Stimulated activated CD8-positive, alpha-beta memory T cell treated with anti-CD3 and anti-CD28 coated beads, Interleukin-4, amount 100 ng/mL, for 48 hours (primary cell): ENCODE measurements around the gene TRPC6.
"Not testable (repeated sequence)": the region's sequence is repeated elsewhere in the genome, so short reads cannot be mapped to it uniquely, and the experiment has no call there.

ENCODE experiments used
- DNase-seq: peaks from one replicate; pipeline ENCODE4 v3.0.0-alpha.2; 2020

TRPC6 gene

GRCh38 chr11:101446238-101446637 is 137.6 kb downstream of the TRPC6 start:
- DNase-seq = no peak

GRCh38 chr11:101445761-101446160 is 138.0 kb downstream of the TRPC6 start:
- DNase-seq = no peak

GRCh38 chr11:101444851-101445250 is 139.0 kb downstream of the TRPC6 start:
- DNase-seq = no peak

- DNase-seq = no peak
These were observed 139.6 kb downstream of the TRPC6 start for GRCh38 chr11:101444164-101444563.

GRCh38 chr11:101442936-101443521 is 140.8 kb downstream of the TRPC6 start:
- no peak for DNase-seq

GRCh38 chr11:101442171-101442570 is 141.6 kb downstream of the TRPC6 start:
- no peak for DNase-seq

DNA sequence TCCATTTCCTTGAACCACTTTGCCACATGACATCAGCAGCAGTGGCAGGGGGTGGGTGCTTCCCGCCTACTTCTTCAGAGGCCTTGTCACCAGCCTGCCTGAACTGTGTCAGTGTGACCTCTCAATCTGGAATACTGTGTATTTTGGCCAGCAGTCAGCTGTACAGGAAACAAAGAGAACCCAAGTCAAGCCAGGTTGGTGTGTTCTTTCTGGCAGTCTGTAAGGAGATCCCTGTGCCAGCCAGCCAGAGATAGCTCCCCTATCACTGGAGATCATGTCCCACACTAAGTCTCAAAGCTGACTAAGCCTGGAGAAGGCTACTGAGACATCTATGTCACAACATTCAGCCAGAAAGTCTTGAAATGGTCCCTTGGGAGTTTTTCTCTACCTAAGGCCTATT is 142.1 kb downstream of the TRPC6 start:
- DNase-seq = no peak

- no peak for DNase-seq
These were observed 144.3 kb downstream of the TRPC6 start for GRCh38 chr11:101439488-101439887.

DNA sequence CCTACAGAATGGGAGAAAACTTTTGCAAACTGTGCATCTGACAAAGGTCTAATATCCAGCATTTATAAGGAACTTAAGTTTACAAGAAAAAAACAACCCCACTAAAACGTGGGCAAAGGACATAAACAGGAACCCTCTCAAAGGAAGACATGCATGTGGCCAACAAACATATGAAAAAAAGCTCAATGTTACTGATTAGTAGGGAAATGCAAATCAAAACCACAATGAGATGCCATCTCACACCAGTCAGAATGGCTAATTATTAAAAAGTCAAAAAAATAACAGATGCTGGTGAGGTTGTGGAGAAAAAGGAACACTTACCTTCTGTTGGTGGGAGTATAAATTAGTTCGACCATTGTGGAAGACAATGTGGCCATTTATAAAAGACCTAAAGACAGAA is 145.1 kb downstream of the TRPC6 start:
- DNase-seq = not testable (repeated sequence)

- no peak for DNase-seq
These were observed 145.7 kb downstream of the TRPC6 start for GRCh38 chr11:101438126-101438525.

DNA sequence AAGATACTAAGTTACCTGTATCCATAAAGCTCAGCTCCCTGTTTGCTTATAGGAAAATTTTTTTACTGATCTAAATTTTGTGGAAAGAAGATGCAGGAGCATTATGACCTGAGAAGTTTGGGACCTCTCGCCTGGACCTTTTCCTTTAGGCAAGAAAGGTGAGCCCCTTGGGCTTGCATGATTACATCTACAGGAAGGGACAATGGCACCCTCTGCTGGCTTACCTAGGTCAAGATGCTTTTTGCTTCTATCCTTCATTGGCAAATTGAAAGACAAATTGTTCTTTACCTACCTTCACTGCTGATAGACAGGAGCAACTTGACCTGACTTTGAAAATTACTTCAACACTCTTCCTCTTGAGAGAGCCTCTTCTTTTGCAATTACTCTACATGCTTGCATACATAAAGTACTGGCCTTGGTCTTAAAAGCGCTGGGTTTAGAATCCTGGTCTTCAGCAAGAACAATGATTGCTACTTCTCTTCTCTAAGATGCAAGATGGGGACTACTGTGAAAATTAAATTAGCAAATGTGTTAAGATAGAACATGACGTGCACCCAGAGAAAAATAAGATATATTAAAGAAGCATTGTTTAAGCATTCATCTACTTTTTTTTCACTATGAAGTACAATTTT is 147.2 kb downstream of the TRPC6 start:
- DNase-seq = peak; percentile 25

GRCh38 chr11:101435408-101435973 is 148.3 kb downstream of the TRPC6 start:
- DNase-seq = no peak

DNA sequence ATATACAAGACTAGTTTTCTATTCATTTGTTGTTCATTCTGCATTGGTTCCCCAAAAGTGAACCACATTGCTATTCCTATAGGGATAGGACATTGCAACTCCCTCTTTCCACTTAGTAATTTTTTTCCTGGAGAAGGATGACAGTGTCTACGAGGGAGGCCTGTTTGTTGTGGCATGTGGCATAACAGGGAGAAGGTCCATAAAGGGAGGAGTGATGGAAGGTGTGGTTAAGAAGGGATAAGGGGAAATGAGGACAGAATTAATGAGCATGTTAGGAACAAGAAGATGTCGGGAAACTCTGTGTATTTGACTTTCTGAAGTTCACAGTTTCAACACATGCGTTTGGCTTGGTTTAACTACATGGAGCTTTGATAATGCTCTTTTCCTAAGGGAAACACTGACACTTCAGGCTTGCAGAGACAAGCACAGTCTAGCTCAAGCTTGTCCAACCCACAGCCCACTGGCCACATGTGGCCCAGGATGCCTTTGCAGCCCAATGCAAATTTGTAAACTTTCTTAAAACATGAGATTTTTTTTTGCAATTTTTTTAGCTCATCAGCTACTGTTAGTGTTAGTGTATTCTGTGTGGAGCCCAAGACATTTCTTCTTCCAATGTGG is 149.7 kb downstream of the TRPC6 start:
- no peak for DNase-seq

- no peak for DNase-seq
These were observed 150.7 kb downstream of the TRPC6 start for GRCh38 chr11:101433151-101433550.

DNA sequence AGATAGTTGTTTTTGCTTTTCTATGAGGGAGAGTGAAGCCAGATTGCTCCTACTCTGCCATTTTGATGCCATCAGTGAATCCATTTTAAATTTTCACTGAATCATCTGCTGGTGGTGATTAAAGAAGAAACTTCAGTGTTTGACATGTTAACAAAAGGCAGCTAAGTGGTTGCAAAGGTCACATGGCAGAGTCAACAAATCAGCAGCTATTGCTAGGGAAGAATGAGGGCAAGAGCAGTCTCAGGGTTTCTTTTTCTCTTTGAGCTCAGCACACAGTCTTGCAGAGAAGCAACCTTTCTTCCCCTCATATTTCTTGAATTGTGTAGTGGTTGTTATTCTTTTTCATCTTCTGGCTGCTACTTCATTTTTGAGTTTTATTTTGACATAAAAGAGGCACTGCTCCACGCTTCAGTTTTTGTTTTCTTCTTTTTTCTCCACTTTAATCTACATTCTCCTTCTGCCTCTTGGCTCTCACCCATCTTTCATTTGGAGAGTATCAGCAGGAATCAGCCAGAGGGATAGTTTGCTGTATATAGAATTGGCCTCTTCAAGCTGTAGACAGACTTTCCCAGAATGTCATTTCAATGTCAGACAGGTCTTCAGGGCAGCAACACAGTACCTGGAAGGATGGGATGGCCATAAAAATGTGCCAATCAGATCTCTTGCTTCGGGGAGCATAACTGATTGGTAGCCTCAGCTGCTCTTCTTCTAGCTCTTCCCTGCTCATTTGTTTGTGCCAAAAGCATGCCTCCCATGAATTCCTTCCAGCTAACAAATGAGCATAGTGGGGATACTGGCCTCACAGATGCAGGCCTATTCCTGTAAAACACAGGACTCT is 153.9 kb downstream of the TRPC6 start:
- no peak for DNase-seq

GRCh38 chr11:101428918-101429317 is 154.9 kb downstream of the TRPC6 start:
- no peak for DNase-seq

DNA sequence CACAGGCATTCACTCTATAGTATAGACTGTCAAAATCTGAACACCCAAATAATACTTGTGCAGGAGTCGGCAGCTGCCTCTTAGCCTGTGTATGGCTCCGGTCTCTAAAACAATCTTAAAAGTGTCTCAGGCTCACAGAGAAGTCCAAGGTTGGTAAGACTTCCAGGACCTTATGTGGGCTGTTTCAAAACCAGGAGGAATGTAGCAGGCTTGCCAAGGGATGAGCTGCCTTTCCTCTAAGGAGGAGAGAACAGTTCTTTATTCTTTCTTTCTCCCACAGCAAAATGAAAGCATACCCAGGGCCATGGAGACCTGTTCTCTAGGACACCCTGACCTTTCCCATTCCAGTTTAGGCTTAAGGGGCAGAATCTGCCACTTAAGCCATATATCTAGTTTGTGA is 176.5 kb downstream of the TRPC6 start:
- DNase-seq = no peak
